Retinal pigment epithelial cell (primary cell): Measurements from ENCODE around the gene ARSA.

ENCODE experiments used
- DNase-seq: peaks from one replicate; pipeline ENCODE4 v3.0.0-alpha.2; 2010; ENCODE audit warnings: low read depth
- H3K4me3 ChIP-seq: 2 replicates; pipeline ENCODE4 v1.5.1; 2011; ENCODE audit warnings: mild to moderate bottlenecking, low read length, control low read depth, moderate library complexity
- CTCF ChIP-seq: conservative IDR thresholded peaks from 2 replicates; pipeline ENCODE4 v1.5.1; 2011; ENCODE audit warnings: low read depth, low read length, control low read depth, inconsistent platforms

Gene ARSA

GRCh38 chr22:50583294-50583861, 44.6 kb downstream of the ARSA start:
- no peak for TF ChIP-seq CTCF
- no peak for DNase-seq
- H3K4me3 ChIP-seq: peak overlapping the region; percentile 68

GRCh38 chr22:50582493-50583293, 45.3 kb downstream of the ARSA start, which contains the start of gene CHKB:
Gene CHKB (minus strand): TSS chr22:50582849. CDS start chr22:50582781, 68 bp downstream.
- no peak for TF ChIP-seq CTCF
- peak; percentile 84 for DNase-seq
- peak within 1 kb of the TSS; percentile 72 for H3K4me3 ChIP-seq

- peak overlapping the region; percentile 72 for H3K4me3 ChIP-seq
- TF ChIP-seq CTCF: no peak
- DNase-seq: no peak
Measured at GRCh38 chr22:50581950-50582492, 45.9 kb downstream of the ARSA start.

- DNase-seq: no peak
- peak overlapping the region; percentile 72 for H3K4me3 ChIP-seq
- no peak for TF ChIP-seq CTCF
Measured at GRCh38 chr22:50581031-50581949, 46.7 kb downstream of the ARSA start.

GRCh38 chr22:50579752-50580151, 48.2 kb downstream of the ARSA start:
- DNase-seq: no peak
- TF ChIP-seq CTCF: no peak
- no peak overlapping the region for H3K4me3 ChIP-seq

GRCh38 chr22:50578776-50579310, 49.1 kb downstream of the ARSA start:
- TF ChIP-seq CTCF: no peak
- no peak overlapping the region for H3K4me3 ChIP-seq
- no peak for DNase-seq
